Endothelial cell of umbilical vein (primary cell): ENCODE results near the gene SCARF2.

Source experiments
- CTCF ChIP-seq, 2 donors: IDR thresholded peaks; 1 replicate in 1 of 2; 2 replicates in 1 of 2; pipeline ENCODE4 v1.5.1; 2011; ENCODE audit warnings: low read length in 2 of 2, mild to moderate bottlenecking in 2 of 2, moderate library complexity in 2 of 2, control low read depth in 1 of 2, inconsistent platforms in 1 of 2, low read depth in 1 of 2; ENCODE audit not compliant: insufficient read depth in 1 of 2; ENCODE audit errors: extremely low read depth in 1 of 2
- EZH2 ChIP-seq: IDR thresholded peaks from 2 replicates; pipeline ENCODE4 v1.6.1; 2012; ENCODE audit warnings: borderline replicate concordance, low read depth, mild to moderate bottlenecking, moderate library complexity, low read length, inconsistent platforms; ENCODE audit not compliant: severe bottlenecking
- FOS ChIP-seq: IDR thresholded peaks from 2 replicates; pipeline ENCODE4 v1.6.1; 2011; ENCODE audit warnings: mild to moderate bottlenecking, low read length, moderate library complexity, borderline replicate concordance; ENCODE audit not compliant: insufficient read depth
- JUN ChIP-seq: IDR thresholded peaks from 2 replicates; pipeline ENCODE4 v1.6.1; 2011; ENCODE audit warnings: borderline replicate concordance, low read depth; ENCODE audit not compliant: insufficient read length, insufficient read depth
- MAX ChIP-seq: IDR thresholded peaks from 2 replicates; pipeline ENCODE4 v1.6.1; 2011; ENCODE audit not compliant: insufficient read depth, insufficient read length
- POLR2A ChIP-seq: IDR thresholded peaks from 2 replicates; pipeline ENCODE4 v1.6.1; 2012; ENCODE audit warnings: low read depth, mild to moderate bottlenecking, control low read depth, low read length
- POLR2AphosphoS5 ChIP-seq: IDR thresholded peaks from 2 replicates; pipeline ENCODE4 v1.6.1; 2012; ENCODE audit warnings: low read depth, mild to moderate bottlenecking, control low read depth, low read length, moderate library complexity; ENCODE audit not compliant: insufficient read depth

- TF ChIP-seq CTCF (IDR thresholded peaks at IDR 0.05; ENCODE audit: extremely low read depth in 1 of 2, insufficient read depth in 1 of 2, low read depth in 1 of 2, low read length in 2 of 2) (no peak), POLR2AphosphoS5 (no peak), EZH2 (no peak), POLR2A (no peak), JUN (no peak), MAX (no peak), FOS (no peak)
Observed at GRCh38 chr22:20441631-20442484, 4.2 kb upstream of the SCARF2 start.
